ENCODE measurements around the gene SCAMP4.
A peak's percentile ranks its signal among the peaks of the same experiment; 100 is the strongest.
"Not testable (repeated sequence)": the region's sequence is repeated elsewhere in the genome, so short reads cannot be mapped to it uniquely, and the experiment has no call there.

The SCAMP4 gene

GRCh38 chr19:1884719-1885334, 20.4 kb upstream of the SCAMP4 start:
- DNase-seq = no peak

DNA sequence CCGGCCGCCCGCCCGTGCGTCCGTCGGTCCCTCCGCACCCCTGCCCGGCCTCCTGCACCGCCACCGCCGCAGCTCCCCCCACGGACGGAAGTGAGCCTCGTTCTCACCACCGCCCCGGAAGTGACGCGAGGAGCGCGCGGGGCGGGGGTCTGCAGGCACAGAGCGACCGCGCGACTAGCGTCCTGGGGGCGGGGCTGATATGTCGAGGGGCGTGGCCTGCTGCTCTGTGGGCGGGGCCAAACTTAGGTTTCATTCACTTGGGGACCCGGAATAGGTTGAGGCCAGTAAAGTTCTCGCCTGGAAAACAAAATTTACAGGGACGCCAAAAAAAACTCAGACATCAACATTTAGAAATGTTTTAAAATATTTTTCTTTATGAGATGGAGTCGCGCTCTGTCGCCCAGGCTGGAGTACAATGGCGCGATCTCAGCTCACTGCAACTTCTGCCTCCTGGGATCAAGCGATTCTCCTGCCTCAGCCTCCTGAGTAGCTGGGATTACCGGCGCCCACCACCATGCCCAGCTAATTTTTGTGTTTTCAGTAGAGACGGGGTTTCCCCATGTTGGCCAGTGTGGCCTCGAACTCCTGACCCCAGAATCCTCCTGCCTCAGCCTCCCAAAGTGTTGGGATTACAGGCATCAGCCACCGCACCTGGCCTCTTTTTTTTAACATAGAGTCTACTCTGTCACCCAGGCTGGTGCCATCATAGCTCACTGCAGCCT, 19.6 kb upstream of the SCAMP4 start, which contains the start of gene ABHD17A:
Gene ABHD17A, minus strand, starts transcription at position 99 of the 722 bp plus-strand sequence. CDS start 3,930 bp downstream, outside the sequence.
- DNase-seq = peak; percentile 97

GRCh38 chr19:1886360-1886759, 18.8 kb upstream of the SCAMP4 start:
- DNase-seq = not testable (repeated sequence)

DNA sequence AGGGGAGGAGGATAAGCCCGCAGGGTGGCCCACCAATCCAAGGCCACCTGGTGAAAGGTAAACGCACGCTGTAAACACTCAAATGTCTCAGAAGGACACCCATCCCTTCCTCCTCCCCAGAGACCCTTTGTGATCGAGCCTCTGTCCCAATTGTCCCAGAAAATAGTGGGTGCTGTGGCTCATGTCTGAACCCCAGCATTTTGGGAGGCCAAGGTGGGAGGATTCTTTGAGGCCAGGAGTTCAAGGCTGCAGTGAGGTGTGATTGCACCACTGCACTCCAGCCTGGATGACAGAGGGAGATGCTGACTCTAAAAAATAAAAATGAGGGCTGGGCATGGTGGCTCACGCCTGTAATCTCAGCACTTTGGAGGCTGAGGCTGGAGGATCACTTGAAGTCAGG, 16.8 kb upstream of the SCAMP4 start:
- DNase-seq = no peak

DNA sequence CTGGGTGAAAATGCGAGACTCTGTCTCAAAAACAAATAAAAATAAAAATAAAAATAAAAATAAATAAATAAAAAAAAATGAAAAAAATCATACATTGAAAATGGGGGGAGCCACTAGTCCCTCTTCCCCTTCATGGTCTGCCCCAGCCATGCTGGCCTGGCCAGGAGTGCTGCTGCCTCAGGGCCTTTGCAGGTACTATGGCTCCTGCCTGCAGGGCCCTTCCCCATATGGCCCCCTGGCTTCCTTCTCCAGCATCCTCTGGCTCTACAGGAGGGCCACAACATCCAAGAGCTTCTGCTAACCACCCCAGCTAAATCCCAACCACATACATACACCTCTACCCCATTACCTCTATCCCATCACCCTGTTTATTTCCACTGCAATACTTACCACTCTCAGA, 15.3 kb upstream of the SCAMP4 start:
- no peak for DNase-seq

GRCh38 chr19:1893791-1894190, 11.4 kb upstream of the SCAMP4 start:
- DNase-seq = no peak

DNA sequence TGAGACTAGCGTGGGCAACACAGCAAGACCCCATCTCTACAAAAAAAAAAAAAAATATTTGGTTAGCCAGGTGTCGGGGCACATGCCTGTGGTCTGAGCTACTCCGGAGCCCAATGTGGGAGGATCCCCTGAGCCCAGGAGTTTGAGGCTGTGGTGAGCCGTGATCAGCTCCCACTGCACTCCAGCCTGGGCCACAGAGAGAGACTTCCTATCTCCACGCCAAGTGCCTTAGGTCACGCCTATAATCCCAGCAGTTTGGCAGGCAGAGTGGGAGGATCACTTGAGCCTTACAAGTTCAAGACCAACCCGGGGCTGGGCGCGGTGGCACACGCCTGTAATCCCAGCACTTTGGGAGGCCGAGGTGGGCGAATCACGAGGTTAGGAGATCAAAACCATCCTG, 8.7 kb upstream of the SCAMP4 start:
- DNase-seq = no peak

DNA sequence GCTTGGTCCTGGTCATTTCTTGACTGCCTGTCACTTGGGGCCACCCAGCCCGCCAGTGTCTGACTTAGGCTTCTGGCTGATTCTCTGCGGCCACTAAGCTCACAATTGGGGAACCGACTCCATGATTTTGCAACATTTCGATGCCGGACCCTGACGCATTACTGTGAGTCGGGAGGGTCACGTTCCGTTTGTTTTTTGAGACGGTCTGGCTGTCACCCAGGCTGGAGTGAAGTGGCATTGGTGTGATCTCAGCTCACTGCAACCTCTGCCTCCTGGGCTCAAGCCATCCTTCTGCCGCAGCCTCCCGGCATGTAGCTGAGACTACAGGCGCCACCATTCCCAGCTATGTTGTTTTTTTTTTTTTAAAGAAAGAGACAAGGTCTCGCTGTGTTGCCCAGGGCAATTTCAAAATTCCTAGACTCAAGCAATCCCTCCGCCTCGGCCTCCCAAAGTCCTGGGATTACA, 3.2 kb upstream of the SCAMP4 start:
- DNase-seq = no peak

DNA sequence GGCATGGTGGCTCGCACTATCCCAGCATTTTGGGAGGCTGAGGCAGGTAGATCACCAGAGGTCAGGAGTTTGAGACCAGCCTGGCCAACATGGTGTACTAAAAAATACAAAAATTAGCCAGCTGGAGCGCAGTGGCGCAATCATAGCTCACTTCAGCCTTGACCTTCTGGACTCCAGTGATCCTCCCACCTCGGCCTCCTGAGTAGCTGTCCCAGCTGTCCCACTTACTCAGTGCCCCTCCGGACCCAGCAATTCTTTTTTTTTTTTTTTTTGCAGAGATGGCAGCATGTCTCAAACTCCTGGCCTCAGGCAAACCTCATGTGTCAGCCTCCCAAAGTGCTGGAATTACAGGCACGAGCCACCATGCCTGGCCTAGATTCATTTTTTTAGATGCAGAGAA, 2.3 kb upstream of the SCAMP4 start:
- no peak for DNase-seq

DNA sequence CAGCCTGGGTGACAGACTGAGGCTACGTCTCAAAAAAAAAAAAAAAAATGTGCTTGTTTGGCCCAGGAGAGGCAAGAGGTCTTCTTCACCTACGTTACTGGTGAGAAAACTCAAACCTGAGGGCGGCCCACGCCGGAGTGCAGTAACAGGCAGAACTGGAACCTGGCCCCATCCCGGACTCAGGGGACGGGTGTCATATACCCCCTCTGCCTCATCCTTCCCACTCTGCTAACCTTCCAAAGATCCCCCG, 414 bp upstream of the SCAMP4 start:
- DNase-seq = no peak

GRCh38 chr19:1905863-1906375, 720 bp downstream of the SCAMP4 start:
- DNase-seq = no peak

- no peak for DNase-seq
Measured at GRCh38 chr19:1906985-1907562, 1.9 kb downstream of the SCAMP4 start.

- DNase-seq = no peak
Measured at GRCh38 chr19:1907563-1908363, 2.6 kb downstream of the SCAMP4 start.

DNA sequence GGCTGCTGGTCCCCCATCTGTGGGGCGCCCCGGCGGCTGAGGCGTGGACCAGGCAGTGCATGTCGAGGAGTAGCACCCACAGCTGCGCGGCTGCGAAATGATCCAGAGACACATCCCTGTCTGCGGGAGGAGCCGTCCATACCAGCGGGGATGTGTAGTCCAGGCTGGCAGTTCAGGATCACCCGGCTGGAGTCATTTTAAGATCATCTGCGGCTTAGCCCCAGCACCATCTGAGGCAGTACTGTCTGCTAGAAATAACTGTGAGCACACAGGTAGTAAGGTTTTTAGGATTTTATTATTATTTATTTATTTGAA, 3.1 kb downstream of the SCAMP4 start:
- no peak for DNase-seq

- DNase-seq = no peak
Measured at GRCh38 chr19:1909761-1910080, 4.5 kb downstream of the SCAMP4 start.

DNA sequence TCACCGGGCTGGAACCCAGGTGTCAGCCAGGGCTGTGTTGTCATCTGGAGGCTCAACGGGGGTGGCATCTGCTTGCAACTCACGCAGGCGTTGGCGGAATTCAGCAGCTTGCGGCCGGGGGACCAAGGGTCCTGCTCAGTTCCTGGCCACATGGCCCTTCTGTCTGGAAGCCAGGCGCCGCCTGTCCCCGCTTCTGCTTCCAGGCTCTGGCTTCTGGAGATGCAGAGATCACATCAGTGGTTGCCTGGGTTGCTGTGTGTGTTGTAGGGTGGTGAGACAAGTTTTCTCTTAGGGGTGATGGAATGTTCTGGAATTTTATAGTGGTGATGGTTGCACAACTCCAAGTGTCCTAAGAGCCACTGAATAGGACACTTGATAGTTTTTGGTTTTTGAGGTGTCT, 5.0 kb downstream of the SCAMP4 start:
- DNase-seq = no peak

GRCh38 chr19:1911098-1911497, 5.9 kb downstream of the SCAMP4 start:
- DNase-seq = no peak

GRCh38 chr19:1911995-1912394, 6.8 kb downstream of the SCAMP4 start:
- no peak for DNase-seq

DNA sequence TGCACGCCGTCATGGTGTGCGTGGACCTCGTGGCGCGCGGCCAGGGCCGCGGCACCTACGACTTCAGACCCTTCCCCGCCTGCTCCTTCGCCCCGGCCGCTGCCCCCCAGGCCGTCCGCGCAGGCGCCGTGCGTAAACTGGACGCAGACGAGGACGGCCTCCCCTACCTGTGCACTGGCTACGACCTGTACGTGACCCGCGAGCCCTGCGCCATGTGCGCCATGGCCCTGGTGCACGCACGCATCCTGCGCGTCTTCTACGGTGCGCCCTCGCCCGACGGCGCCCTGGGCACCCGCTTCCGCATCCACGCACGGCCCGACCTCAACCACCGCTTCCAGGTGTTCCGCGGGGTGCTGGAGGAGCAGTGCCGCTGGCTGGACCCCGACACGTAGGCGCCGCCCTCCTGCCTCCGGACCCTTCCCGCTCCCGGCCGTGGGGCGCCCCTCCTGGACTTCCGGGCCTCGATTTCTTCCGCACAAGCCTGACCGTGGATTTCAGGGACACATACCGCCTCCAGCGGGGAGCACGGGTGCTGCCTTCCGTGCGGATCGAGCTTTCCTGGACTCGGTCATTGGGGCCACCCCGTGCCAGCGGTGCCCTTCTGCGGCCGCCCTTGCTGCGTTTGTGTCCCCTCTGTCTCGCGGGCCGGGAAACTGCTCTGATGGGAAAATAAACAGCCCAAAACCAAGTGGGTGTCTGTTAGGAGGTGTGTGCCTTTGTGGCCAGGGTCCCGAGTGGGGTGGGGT, 7.7 kb downstream of the SCAMP4 start:
- DNase-seq = no peak

DNA sequence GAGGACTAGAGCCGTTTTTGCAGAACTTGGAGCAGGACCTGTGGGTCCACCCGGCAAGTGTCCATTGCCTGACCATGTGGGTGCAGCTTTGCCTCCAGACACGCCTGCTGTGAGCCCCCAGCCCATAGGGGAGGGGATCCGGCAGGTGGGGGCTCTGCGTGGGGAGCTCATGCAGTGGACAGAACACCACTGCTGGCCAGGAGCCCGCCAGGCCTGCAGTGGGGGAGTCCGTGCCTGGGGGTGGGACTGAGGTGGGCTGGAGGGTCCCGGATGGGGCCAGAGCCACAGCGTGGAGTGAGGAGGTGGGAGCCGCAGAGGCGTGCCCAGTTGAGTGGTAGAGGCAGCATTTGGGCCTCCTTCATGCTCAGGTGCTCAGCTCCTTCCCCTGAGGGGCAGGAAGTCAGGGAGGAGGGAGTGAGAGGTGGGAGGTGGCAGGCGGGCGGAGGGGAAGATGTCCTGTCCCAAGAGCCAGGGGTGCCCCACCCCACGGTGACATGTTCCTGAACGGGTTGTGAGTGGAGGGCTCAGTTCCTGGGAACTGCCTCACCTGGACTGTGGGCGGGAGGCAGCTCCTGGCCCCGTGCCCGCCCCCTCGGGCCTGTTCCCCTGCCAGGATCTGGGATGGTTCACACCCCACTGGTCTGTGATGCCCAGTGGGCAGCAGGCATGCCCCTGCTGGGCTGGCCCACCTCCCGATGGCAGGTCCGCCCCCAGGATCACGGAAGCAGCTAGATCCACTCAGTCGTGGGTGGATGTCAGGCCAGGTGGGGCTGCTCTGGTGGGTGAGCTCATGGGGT, 8.8 kb downstream of the SCAMP4 start:
- DNase-seq = no peak

DNA sequence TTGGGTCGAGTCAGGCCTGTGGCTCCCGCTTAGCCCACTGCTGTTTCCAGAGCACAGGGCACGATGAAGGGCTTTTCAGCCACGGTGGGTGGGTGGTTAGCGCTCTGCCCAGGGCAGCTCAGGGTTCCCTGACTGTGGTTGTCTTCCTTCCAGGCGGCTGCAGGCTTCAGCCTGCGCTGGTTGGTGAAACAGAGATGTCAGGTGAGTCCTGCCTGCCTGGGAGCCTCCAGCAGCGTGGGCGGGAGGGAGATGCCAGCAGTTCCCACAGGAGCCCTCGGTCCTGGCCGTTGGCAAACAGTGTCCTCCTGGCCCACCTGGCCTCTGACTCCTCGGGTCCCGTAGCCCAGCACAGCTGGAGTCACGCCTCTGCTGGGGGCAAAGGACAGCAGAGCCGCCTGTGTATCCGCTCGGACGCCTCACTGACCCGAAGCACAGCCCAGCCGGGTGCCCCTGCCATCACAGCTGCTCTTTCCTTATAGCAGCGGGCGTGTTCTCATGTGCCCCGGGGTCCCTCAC, 9.7 kb downstream of the SCAMP4 start:
- no peak for DNase-seq

- DNase-seq = no peak
Measured at GRCh38 chr19:1917146-1917545, 11.9 kb downstream of the SCAMP4 start.
